GM12878 (cell line): ENCODE results near the gene ITGB2. TPM values are rescaled to one million over a fixed set of nuclear protein-coding genes. Genes with fewer than 3 reads are reported as not detected.

ENCODE experiments used
- ATAC-seq: fragments of 200-7000 bp; cut with Tn5 transposase; 3 replicates; pipeline ENCODE4 v1.9.1; 2020; ENCODE audit warnings: mild to moderate bottlenecking, moderate library complexity
- BruUV-seq: library from RNA; stranded (reverse); fragments of 400-500 nt; replicated peaks from 2 replicates; lab custom pipeline; 2021; lab: Mats Ljungman, UMichigan
- CTCF ChIA-PET: fragments of 300-600 bp; sonication (Branson Sonifier 250); formaldehyde crosslinking; extraction: SDS; loops from one replicate; lab custom pipeline; 2021; ENCODE audit warnings: inconsistent platforms; lab: Yijun Ruan, JAX
- POLR2A ChIA-PET: fragments of 350-600 bp; formaldehyde crosslinking; extraction: SDS; loops from one replicate; lab custom pipeline; 2021; ENCODE audit warnings: inconsistent platforms; lab: Charles Lee
- RAD21 ChIA-PET: fragments of 300-600 bp; sonication (Branson Sonifier 250); formaldehyde crosslinking; loops from one replicate; lab custom pipeline; 2023; ENCODE audit warnings: antibody characterized with exemption; ENCODE audit not compliant: unreplicated experiment; lab: Charles Lee
- SMC1A ChIA-PET: fragments of 300-600 bp; sonication (Branson Sonifier 250); formaldehyde crosslinking; loops from one replicate; lab custom pipeline; 2023; ENCODE audit not compliant: unreplicated experiment, uncharacterized antibody; lab: Charles Lee
- DNase-seq: peaks from one replicate; pipeline ENCODE4 v3.0.0-alpha.2; 2011; ENCODE audit warnings: low read depth, low spot score
- FAIRE-seq: peaks from 3 replicates; lab custom pipeline; 2011; peaks lifted over from hg19 to GRCh38; lab: Jason Lieb, UNC
- H2AFZ ChIP-seq: 2 replicates; pipeline ENCODE4 v1.6.0; 2011; ENCODE audit warnings: low read depth, low read length, control low read depth; ENCODE audit not compliant: control insufficient read depth
- H3K27ac ChIP-seq: 2 replicates; pipeline ENCODE4 v1.5.1; 2011; ENCODE audit warnings: control low read depth; ENCODE audit not compliant: control insufficient read depth, insufficient read depth
- H3K27me3 ChIP-seq, 2 experiments: replicated peaks in 1 of 2; 2 replicates each; pipeline versions ENCODE4 v1.6.0 to v1.6.1; 2011; ENCODE audit warnings: low read length in 1 of 2; ENCODE audit not compliant: control insufficient read depth in 2 of 2, insufficient read depth in 2 of 2
- H3K36me3 ChIP-seq, 2 experiments: 2 replicates each; pipeline ENCODE4 v1.5.1; 2011; ENCODE audit warnings: low read length in 1 of 2; ENCODE audit not compliant: control insufficient read depth in 2 of 2, insufficient read depth in 2 of 2
- H3K4me1 ChIP-seq: 2 replicates; pipeline ENCODE4 v1.6.1; 2011; ENCODE audit warnings: mild to moderate bottlenecking, low read length, moderate library complexity, mixed read lengths; ENCODE audit not compliant: control insufficient read depth, insufficient read depth
- H3K4me2 ChIP-seq: 2 replicates; pipeline ENCODE4 v1.6.0; 2011; ENCODE audit warnings: control low read depth; ENCODE audit not compliant: control insufficient read depth, insufficient read depth
- H3K4me3 ChIP-seq: fragments of 200-600 bp; sonication (generic); 2 replicates; pipeline ENCODE4 v1.5.1; 2016
- H3K79me2 ChIP-seq: 2 replicates; pipeline ENCODE4 v1.6.0; 2011; ENCODE audit warnings: low read length; ENCODE audit not compliant: control insufficient read depth, insufficient read depth
- H3K9ac ChIP-seq: 2 replicates; pipeline ENCODE4 v1.8.0; 2011; ENCODE audit warnings: low read length, control low read depth, mixed read lengths; ENCODE audit not compliant: control insufficient read depth, insufficient read depth
- H3K9me3 ChIP-seq: replicated peaks from 3 replicates; pipeline ENCODE4 v1.5.1; 2011; ENCODE audit warnings: mild to moderate bottlenecking, low read length; ENCODE audit not compliant: control insufficient read depth, insufficient read depth
- H4K20me1 ChIP-seq: 2 replicates; pipeline ENCODE4 v1.6.0; 2011; ENCODE audit not compliant: control insufficient read depth, insufficient read depth
- CBFB ChIP-seq: IDR thresholded peaks from 2 replicates; pipeline ENCODE4 v1.6.1; 2016; ENCODE audit warnings: antibody characterized with exemption, low read depth
- GATAD2B ChIP-seq: fragments of 450-650 bp; conservative IDR thresholded peaks from 2 replicates; pipeline ENCODE4 v1.6.1; 2017; ENCODE audit warnings: low read depth, mild to moderate bottlenecking, moderate library complexity
- MYC ChIP-seq: IDR thresholded peaks from 2 replicates; pipeline ENCODE4 v1.6.1; 2011; ENCODE audit warnings: mild to moderate bottlenecking, low read length, moderate library complexity, inconsistent platforms; ENCODE audit not compliant: insufficient read depth, insufficient replicate concordance, insufficient read length, severe bottlenecking
- PBX3 ChIP-seq: IDR thresholded peaks from 2 replicates; pipeline ENCODE4 v1.6.1; 2011; ENCODE audit warnings: mild to moderate bottlenecking, low read depth, low read length, moderate library complexity; ENCODE audit not compliant: insufficient replicate concordance
- RUNX3 ChIP-seq: IDR thresholded peaks from 2 replicates; pipeline ENCODE4 v1.6.1; 2012; ENCODE audit warnings: low read length, inconsistent platforms
- SREBF2 ChIP-seq: IDR thresholded peaks from 2 replicates; pipeline ENCODE4 v1.6.1; 2012; ENCODE audit warnings: mild to moderate bottlenecking, low read length
- STAT1 ChIP-seq: fragments of 450-650 bp; conservative IDR thresholded peaks from 2 replicates; pipeline ENCODE4 v1.6.1; 2014; ENCODE audit warnings: antibody characterized with exemption, mild to moderate bottlenecking
- STAT3 ChIP-seq: IDR thresholded peaks from 2 replicates; pipeline ENCODE4 v1.6.1; 2011; ENCODE audit warnings: low read depth, low read length, improper control_type of control experiment
- TARDBP ChIP-seq: IDR thresholded peaks from 2 replicates; pipeline ENCODE4 v1.6.1; 2016; ENCODE audit warnings: borderline replicate concordance
- USF1 ChIP-seq: IDR thresholded peaks from 2 replicates; pipeline ENCODE4 v1.6.1; 2011; ENCODE audit warnings: borderline replicate concordance, low read depth, mild to moderate bottlenecking, moderate library complexity, mixed read lengths, low read length; ENCODE audit not compliant: insufficient read depth; ENCODE audit errors: extremely low read length
- ZBTB33 ChIP-seq: fragments of 450-650 bp; IDR thresholded peaks from 2 replicates; pipeline ENCODE4 v1.6.1; 2017; ENCODE audit warnings: mild to moderate bottlenecking
- WGBS: methylation state at CpG from one replicate; pipeline ENCODE4 v1.1.6; 2016; ENCODE audit warnings: low lambda C conversion rate; ENCODE audit not compliant: insufficient replicate concordance, insufficient coverage; ENCODE audit errors: missing lambda C conversion rate; 5-methylcytosine and 5-hydroxymethylcytosine counted together
- in situ Hi-C: fragments of 300-500 bp; cut with MboI; formaldehyde crosslinking; loops from 9 replicates; pipeline ENCODE4 v1.14.3; 2018; ENCODE audit warnings: mixed read lengths
- intact Hi-C: fragments of 100-400 bp; cut with micrococcal nuclease; formaldehyde crosslinking; loops from one replicate; pipeline ENCODE4 v1.14.2; 2022; ENCODE audit not compliant: unreplicated experiment
- polyA plus RNA-seq, 11 experiments: library from polyadenylated mRNA; depleted of rRNA in 4 of 11; unstranded in 6 of 11; stranded (reverse) in 5 of 11; fragments of >200 nt; fragmentation: Nextera tagmentation in 4 of 11; fragmentation: Illumina TruSeq in 1 of 11; extraction: Ambion mirVana in 4 of 11; extraction: Trizol in 1 of 11; gene quantifications; 1 replicate in 1 of 11; 2 replicates in 10 of 11; pipeline versions ENCODE4 v1.2.1 to v1.2.3, GENCODE V29; 2011 to 2016; ENCODE audit warnings: inconsistent platforms in 2 of 11, missing spikeins in 2 of 11, low read depth in 1 of 11
- total RNA-seq, 4 experiments: library from RNA; depleted of rRNA in 3 of 4; stranded (reverse); fragments of >200 nt in 3 of 4; fragmentation: Illumina TruSeq in 1 of 4; extraction: Trizol in 1 of 4; gene quantifications; 2 replicates each; pipeline versions ENCODE4 v1.2.1 to v1.2.3, GENCODE V29; 2013 to 2021

ITGB2 gene
- total and polyA plus RNA-seq, 10 of the 15 experiments (the other 5 are each of a cell fraction or from before 2014, with no cell fraction given) = 8.0 to 172 (median 58.9) TPM

- intact Hi-C loops = no loop called here
- no peaks in the 10 kb centered on the region for H3K9me3 ChIP-seq
- peak overlapping the region; percentile 94 for H3K4me2 ChIP-seq
- peaks cover 0 to 7% of the 10 kb centered on the region in 2 experiments; a peak in 3 of 4 replicates for H3K36me3 ChIP-seq
- H4K20me1 ChIP-seq = no peaks in the 10 kb centered on the region
- no peak for TF ChIP-seq SREBF2
- no peak for TF ChIP-seq PBX3
- TF ChIP-seq MYC = no peak
- TF ChIP-seq TARDBP = no peak
- TF ChIP-seq STAT3 = no peak
- no peak for TF ChIP-seq STAT1
- no peak for TF ChIP-seq USF1
- TF ChIP-seq CBFB = no peak
- no peak for TF ChIP-seq GATAD2B
- TF ChIP-seq RUNX3 = no peak
- TF ChIP-seq ZBTB33 = no peak
- TF ChIP-seq, all 136 proteins: peak for 0
- WGBS = 1% methylated on average over 20 of the region's 26 CpGs
- ChIA-PET CTCF (interaction anchor here (0.6 to 2.7 kb wide), 8 partner anchors 8 to 221 kb away, joined by 3 to 21 read pairs (median 4); no protein-coding TSS in a partner anchor), POLR2A (interaction anchor here (0.9 to 3.4 kb wide), 3 partner anchors 8 to 118 kb away, joined by 3 to 33 read pairs (median 6); partner anchors contain the start of gene UBE2G2), RAD21 (interaction anchor here (0.6 to 1.5 kb wide), 5 partner anchors 8 to 136 kb away, joined by 3 to 15 read pairs (median 4); no protein-coding TSS in a partner anchor), SMC1A (interaction anchor here (0.9 to 4.1 kb wide), 5 partner anchors 11 to 38 kb away, joined by 3 to 15 read pairs (median 4); no protein-coding TSS in a partner anchor)
- Histone ChIP-seq H3K4me1 (peaks cover 13% of the 10 kb centered on the region), H2AFZ (no peak overlapping the region), H3K9ac (peak overlapping the region; percentile 86), H3K4me3 (peak overlapping the region; percentile 76), H3K27me3 (no peaks in the 10 kb centered on the region), H3K27ac (peak overlapping the region; percentile 78), H3K79me2 (peaks cover 33% of the 10 kb centered on the region)
- in situ Hi-C loops = no loop called here
- DNase-seq (no peak), FAIRE-seq (no peak), ATAC-seq (no peak; the same call in 2 of the 3 replicates)
- no TSS peak for BruUV-seq
These were observed 1.4 kb downstream of the ITGB2 start for GRCh38 chr21:44919111-44919912.
